T follicular helper cell (primary cell): Measurements from ENCODE around the gene PSORS1C2.
"Not testable (repeated sequence)": the region's sequence is repeated elsewhere in the genome, so short reads cannot be mapped to it uniquely, and the experiment has no call there.

Experiments used
- DNase-seq: peaks from one replicate; pipeline ENCODE4 v3.0.0-alpha.2; 2020; ENCODE audit warnings: low read depth

The PSORS1C2 gene

DNA sequence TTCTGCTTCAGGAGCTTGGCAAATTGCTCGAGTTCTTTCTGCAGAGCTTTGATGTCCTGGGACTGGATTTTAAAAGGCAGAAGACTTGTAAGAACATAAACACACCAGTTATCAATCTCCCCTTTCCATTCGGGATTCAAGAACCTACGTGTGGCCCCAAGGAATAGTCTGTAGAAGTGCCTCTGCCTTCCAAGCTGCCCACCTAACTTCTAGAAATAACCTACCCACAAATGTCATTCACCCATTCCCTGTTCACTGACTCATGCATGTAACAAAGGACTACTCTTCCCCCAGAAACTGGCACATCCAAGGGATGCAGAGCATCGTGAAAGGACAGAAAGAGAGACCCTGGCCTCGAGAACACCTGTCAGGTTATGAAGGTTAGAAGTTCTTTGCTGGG, 27.1 kb upstream of the PSORS1C2 start:
- DNase-seq, result no peak

DNA sequence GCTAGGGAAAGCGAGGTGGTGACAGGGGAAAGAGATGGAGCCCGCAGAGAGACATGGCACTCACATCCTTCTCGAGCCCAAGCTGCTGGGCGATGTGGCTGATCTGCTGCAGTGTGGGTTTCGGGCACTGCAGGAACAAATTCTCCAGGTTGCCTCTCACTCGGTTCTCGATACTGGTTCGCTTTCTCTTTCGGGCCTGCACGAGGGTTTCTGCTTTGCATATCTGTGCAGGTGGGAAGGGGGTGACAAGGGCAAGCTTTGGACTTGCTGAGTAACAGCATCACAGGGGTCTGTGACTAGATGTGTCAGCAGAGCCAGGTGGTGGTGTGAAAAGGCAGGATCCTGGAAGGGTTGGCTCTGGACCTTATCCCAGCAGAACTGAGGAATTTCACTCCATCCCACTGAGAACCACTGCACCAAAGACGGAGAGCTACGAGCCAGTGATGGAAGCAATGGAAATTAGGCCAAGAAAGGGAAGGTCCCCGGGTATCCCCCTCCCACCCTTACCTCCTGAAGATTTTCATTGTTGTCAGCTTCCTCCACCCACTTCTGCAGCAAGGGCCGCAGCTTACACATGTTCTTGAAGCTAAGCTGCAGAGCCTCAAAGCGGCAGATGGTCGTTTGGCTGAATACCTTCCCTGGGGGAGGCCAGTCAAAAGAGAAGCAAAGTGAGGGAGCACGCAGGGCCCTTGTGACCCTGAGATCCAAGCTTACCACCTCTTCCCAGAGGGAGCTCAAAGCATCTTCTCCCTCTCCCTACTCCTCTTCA, 26.4 kb upstream of the PSORS1C2 start:
- DNase-seq, result not testable (repeated sequence)

DNA sequence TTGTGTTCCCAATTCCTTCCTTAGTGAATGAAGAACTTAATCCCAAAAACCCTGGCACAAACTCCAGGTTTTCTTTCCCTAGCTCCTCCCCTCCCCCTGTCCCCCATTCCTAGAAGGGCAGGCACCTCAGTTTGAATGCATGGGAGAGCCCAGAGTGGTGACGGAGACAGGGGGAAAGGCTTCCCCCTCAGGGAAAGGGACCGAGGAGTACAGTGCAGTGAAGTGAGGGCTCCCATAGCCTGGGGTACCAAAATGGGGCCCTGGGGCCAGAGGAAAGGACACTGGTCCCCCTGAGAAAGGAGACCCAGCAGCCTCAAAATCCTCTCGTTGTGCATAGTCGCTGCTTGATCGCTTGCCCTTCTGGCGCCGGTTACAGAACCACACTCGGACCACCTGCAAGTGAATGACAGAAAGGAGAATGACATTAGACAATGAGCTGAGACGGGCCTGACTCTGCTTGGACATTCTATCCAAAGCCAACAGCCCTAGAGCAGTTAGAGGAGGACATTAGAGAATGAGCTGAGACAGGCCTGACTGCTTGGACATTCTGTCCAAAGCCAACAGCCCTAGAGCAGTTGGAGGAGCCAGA, 25.7 kb upstream of the PSORS1C2 start:
- not testable (repeated sequence) for DNase-seq

DNA sequence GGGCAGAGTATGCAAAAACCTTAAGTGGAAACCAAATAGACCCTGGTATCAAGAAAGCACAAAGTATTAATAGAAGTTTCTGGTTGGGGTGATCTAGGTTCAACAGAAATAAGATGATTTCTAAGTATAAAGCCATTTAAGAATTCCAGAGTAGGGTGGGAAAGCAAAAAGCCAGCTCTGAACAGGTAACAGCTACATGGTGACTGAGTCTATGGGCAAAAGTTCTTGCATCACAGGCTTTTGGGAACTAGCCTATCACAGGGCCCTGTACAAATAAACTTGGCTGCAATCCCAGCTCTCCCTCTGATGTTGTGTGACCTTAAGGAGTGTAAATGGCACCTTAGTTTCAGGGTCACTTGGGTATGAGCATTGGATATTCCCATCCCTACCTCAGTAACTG, 25.1 kb upstream of the PSORS1C2 start:
- DNase-seq, result no peak

DNA sequence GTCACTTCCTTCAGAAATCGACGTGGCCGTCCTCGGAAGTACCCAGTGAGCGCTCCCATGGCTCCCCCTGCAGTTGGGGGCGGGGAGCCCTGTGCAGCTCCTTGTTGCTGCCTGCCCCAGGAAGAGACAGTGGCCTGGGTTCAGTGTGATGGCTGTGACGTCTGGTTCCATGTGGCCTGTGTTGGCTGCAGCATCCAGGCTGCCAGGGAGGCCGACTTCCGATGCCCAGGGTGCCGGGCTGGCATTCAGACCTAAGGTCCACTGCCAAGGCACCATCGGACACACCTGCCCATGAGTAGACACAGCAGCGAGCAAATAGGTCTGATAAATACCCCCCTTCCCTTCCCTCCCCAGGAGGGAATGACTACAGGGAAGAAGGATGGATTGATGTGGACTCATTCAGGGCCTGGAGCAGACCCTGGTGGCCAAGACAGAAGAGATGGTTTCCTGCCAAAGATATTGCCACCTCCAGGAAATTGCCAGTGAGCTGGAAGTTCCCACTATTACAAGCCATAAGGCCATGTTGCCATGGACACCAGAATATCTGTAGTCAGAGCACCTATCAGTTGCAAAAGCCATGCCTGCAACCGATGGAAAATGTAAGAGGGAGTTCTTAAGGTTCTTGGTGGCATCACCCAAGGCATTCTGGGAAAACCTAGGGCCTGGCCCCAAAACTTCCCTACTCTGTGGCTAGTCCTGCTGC, 23.7 kb upstream of the PSORS1C2 start:
- DNase-seq, result no peak

DNA sequence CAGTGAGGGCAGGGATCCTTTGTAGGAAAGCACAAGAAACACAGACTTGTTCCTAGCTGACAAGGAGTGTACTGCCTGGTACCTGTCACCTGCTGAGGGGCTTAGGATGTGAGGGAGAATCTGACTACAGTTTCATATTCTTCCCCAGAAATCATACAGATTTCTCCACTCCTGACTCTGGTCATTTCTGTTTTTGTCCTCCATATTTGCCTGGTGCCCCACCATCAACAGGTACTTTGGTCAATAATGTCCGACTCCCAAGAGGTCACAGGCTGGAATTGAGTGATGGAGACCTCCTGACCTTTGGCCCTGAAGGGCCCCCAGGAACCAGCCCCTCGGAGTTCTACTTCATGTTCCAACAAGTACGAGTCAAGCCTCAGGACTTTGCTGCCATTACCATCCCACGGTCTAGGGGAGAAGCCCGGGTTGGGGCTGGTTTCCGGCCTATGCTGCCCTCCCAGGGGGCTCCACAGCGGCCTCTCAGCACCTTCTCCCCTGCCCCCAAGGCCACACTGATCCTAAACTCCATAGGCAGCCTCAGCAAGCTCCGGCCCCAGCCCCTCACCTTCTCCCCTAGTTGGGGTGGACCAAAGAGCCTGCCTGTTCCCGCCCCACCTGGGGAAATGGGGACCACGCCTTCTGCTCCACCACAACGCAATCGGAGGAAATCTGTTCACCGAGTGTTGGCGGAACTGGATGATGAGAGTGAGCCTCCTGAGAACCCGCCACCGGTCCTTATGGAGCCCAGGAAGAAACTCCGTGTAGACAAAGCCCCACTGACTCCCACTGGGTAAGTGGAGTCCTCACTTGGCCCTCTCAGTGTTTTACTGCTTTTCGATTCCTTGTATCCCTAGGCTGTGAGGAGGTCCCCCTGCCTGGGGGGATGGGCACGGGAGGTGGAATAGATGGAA, 22.6 kb upstream of the PSORS1C2 start:
- DNase-seq, result no peak

DNA sequence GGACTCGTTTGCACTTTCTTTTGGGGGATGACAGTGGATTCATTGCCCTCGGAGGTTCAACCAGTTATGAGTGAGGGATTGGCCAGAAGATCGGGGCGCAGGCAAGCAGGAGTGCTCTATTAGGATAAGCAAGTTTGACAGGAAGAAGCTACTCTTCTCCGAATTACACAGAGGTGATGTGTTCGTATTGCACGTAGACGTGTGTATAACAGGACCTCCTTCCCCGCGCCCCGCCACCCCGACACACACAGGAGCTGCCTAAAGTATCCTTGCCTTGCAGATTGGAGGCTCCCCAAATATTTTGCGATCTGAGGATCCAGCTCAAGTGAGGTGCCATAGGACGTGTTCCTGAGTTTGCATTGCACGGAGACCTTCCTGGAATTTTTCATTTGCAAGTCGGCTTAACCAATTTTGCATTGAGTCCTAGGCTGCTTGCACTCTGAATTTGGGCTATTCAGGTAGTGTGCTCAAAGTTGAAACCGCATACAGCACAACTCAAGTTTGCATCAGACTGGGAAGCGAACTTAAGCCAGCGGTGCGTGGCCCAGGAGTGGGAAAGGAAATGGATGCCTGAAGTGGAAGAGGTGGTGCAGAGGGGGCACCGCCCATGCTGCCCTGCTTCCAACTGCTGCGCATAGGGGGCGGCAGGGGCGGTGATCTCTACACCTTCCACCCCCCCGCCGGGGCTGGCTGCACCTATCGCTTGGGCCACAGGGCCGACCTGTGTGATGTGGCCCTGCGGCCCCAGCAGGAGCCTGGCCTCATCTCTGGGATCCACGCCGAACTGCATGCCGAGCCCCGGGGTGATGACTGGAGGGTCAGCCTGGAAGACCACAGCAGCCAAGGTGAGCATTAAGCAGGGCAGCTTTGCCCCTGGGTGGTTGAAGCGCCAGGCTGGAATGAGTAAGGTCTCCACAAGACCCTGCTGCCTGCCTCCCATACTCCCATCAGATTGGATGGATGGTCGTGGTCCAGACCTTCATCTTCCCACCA, 20.3 kb upstream of the PSORS1C2 start:
- DNase-seq, result no peak

DNA sequence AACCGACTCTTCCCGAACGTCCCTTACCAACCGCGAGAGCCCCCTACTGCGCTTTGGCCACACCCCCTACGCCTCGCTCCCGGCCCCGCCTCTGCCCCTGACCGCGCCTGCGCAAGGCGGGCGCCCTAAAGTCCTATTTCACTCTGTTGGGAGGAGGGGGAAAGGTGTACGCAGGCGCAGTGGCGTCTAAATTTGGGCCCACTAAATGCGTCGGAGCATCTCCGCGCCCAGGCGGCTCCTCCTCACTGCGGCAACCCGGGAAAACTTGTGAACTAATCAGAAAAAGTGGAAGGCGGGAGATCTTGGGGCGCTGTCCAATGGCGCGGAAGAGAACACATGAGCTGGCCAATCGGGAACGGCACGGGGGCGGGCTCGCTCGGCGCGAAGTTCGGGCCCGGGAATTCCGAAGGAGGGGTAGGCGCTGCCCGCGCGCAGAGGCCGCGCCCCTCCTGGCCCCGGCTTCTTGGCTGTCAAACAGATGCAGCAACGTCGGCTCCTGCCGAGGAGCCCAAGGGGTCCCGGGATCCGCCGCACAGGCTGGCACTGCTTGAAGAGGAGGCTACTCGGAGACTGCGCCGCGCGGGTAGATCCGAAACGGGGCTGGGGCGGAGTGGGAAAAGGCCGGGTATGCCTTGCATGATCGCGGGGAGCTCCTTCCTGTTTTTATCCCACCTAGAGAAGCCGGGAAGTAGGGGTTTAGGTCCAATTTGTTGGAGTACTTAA, 19.4 kb upstream of the PSORS1C2 start, which contains the start of gene TCF19:
Gene TCF19, plus strand, starts transcription at position 450 of the 723 bp plus-strand sequence. CDS start 881 bp downstream, outside the sequence.
- peak; percentile 99 for DNase-seq

DNA sequence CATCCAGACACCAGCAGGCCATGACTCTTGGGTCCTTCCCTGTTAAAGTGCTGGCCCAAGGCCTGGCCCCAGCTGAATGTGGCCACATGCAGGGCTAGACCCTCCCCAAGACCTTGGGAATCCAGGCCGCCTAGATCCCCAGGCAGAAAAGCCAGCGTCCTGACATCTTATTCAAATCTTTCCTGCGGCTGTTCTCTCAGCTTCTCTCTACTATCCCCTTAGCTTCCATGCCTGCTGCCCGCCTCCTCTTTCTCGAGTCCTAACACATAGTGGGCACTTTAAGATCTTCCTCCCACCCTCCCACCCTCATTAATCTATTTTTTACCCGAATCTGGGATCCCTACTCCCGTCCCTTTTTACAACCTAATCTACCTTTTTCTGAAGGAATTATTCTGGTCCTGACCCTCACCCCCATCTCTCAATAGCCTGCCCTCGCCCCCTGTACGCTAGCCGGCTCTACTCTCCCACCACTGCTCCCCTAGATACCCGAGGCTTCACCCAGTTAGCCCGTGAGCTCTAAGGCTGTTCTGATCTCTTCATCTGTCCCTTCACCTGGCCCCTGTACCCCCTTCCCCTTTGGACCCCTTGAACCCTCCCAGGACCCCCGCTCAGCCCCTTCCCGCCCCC, 18.8 kb upstream of the PSORS1C2 start, which contains the start of gene CCHCR1:
Gene CCHCR1, minus strand, starts transcription at position 290 of the 627 bp plus-strand sequence. Its CDS starts 202 bp downstream, at position 88.
- no peak for DNase-seq

DNA sequence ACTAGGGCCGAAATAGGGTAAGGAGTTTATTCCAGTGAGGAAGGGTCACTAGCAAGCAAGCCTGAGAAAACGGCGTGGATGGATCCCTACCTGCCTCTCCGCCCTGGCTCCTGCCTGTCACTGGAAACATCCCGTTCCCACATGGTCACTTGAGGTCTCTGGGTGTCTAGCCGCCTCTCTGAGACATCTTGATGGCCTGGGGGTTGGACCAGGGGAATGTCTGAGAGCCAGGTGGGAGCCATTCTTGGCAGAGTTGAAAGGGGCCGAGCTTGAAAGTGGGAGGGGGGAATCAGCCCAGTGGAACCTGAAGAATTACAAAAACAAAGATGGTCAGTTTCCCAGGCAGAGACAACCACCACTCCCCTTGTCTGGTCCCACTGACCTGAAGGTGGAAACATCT, 17.8 kb upstream of the PSORS1C2 start:
- no peak for DNase-seq

DNA sequence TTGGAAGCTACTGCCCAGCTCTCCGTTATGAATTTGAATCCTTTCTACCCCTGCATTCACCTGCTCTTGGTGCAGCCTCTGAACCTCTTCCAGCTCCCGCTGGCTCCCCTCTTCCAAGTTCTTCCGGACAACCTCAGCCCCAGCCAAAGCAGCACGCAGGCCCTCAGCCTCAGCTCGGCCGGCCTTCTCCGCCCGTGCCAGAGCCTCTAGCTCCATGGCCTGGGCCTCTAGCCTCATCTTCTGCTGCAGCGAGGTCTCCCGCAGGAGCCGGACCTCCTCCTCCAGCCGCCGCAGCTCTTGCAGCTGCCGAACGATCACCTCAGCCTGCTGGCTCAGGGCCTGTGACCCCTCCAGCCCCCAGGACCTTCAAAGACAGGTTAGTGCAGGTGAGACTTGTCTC, 15.6 kb upstream of the PSORS1C2 start:
- DNase-seq, result no peak

DNA sequence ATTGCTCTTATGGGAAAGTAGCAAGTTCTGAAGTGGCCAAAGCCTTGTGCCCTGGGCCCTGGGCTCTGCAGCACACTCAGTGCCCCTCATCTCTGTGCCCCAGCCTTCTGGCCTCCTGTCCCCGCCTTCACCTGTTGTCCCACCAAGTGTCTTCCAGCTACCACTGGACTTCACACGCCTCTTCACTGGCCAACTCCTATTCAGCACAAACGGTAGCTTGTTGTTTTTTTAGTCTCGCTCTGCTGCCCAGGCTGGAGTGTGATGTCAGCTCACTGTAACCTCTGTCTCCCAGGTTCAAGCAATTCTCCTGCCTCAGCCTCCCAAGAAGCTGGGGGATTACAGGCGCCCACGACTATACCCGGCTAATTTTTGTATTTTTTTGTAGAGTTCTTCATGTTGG, 13.9 kb upstream of the PSORS1C2 start:
- DNase-seq, result no peak

DNA sequence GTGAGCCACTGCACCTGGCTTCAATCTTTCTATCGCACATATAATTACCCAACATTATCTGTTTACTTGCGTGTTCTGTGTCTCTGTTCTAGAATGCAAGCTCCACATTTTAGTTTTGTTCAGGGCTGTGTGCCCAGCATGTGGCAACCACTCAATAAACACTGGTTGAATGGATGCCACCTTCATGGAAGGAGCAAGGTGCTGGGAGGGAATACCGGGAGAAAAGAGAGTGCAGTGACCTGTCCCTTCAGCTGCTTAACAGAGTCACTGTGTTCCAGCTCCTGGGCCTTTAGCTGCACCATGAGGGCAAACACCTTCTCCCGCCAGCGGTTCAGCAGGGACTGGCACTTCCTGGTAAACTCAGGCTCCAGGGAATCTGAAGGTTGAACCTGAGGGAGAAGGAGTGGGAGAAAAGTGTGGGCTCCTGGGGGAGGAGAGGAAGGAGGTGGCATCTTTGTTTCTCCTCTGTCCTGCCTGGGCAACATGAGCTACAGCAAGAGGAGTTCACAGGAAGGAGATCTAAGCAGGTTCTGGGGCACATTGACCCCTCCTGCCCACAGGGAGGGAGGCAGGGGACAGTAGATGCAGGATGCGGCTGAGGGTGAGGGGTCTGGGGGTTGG, 11.1 kb upstream of the PSORS1C2 start:
- no peak for DNase-seq

DNA sequence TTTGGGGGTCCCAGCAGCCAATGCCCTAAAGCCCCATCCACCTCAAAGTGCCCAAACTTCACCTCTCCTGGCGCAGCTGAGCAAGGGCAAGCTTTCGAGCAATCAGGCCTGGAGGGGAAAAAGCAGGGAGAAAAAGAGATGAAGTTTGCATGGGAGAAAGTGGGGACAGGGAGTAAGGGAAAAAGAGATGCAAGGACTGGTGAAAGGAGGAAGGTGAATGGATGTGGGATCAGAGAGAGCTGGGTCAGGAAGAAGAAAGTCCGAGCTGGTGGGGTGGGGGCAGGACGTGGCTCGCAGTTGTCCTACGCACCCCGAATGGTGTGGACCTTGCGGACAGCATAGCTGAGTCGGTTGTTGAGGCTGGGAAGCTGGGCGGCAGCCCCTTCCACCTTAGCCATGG, 6.5 kb upstream of the PSORS1C2 start:
- no peak for DNase-seq

DNA sequence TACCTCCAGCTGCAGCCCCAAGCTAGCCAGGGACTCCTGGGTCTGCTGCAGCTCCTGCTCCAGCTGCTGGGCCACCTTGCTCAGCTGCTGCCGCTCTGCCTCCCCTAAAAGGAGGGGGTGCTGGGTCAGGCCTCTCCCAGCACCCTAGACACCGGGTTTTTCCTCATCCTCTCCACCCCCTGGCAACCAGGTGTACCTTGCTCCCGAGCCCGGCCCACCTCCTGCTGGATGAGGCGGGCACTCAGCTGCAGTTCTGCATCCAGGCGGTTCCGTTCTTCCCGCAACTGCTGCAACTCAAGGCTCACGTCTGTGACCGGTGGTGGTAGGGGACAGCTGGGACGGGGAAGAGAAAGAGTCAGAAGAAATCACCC, 6.1 kb upstream of the PSORS1C2 start:
- no peak for DNase-seq

DNA sequence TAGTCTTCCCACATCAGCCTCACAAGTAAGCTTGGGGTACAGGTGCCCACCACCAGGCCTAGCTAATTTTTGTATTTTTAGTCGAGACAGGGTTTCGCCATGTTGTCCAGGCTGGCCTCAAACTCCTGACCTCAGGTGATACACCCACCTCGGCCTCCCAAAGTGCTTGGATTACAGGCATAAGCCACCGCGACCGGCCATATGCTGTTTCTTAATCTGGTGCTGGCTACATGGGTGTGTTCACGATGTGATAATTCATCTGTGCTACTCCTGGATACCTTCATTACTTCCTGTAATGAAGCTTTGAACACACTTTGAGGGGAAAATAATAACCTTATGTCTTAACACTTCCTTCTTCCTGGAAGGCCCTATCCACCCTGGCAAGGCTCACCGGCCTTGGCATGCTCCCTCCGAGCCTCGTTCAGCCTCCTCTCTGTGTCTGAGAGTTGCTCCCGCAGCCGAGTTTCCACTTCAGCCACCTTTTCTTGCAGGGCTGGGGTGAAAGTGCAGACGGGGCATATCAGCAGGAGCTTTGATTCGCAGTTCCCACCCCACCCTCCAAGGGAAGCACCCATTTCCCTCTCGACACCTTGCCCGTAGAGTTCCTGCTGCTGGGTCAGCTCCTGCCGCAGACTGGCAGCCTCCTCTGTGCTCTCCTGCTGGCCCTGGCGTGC, 5.6 kb upstream of the PSORS1C2 start:
- DNase-seq, result no peak

DNA sequence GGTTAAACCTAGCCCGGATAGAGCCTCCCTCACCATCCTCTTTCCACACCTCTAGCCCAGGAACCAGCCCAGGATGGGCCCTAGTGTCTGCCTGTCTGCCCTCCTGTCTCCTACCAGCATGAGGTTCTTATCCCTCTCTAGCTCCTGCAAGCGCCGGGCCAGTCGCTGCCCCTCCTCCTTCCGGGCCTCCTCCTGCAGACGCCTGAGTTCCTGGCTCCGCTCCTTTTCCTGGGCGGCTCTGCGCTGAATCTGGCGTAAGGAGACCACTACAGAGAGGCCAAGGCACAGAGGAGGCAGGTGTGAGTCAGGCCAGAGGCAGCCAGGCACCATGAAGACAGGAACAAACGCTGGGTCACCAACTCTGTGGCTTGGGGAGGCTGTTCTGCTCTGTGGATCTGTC, 4.3 kb upstream of the PSORS1C2 start:
- no peak for DNase-seq

DNA sequence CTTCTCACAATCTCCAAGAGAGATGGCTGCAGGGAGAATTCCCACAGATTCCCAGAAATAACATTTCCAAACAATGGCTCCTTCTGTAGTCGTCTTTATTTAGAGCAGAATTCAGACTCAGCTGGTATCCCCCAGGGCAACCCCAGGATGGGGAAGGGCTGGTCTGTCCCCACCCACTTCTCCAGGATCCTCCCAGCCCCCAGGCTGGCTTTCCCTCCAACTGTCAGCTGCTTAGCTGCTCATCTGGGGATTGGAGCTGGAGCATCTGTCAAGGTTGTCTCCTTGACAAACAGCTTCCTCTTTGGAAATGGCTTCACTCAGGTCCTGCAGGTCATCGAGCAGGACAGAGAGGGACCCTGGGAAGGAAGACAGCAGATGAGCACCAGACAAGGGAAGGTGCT, 3.5 kb upstream of the PSORS1C2 start:
- DNase-seq, result no peak
